Prostate gland (tissue), 2 donors: ENCODE measurements around the gene CHRNG. TPM values are rescaled to one million over a fixed set of nuclear protein-coding genes. Genes with fewer than 3 reads are reported as not detected.

Experiments used
- DNase-seq: peaks from one replicate; pipeline ENCODE4 v3.0.0-alpha.2; 2019; ENCODE audit warnings: low spot score
- H3K27ac ChIP-seq, 2 donors: fragments of 200-600 bp; sonication (generic); 2 replicates each; pipeline ENCODE4 v1.5.1; 2017 to 2019
- H3K27me3 ChIP-seq: fragments of 200-600 bp; sonication (generic); replicated peaks from 2 replicates; pipeline ENCODE4 v1.5.1; 2019; ENCODE audit not compliant: insufficient read depth
- H3K36me3 ChIP-seq, 2 donors: fragments of 200-600 bp; sonication (generic); 1 replicate in 1 of 2; 2 replicates in 1 of 2; pipeline versions ENCODE4 v1.5.1 to v1.8.1; 2017 to 2019
- H3K4me1 ChIP-seq: fragments of 200-600 bp; sonication (generic); replicated peaks from 2 replicates; pipeline ENCODE4 v1.5.1; 2019
- H3K4me3 ChIP-seq, 2 donors: fragments of 200-600 bp; sonication (generic); 2 replicates each; pipeline ENCODE4 v1.5.1; 2017 to 2019
- H3K9me3 ChIP-seq: fragments of 200-600 bp; sonication (generic); 2 replicates; pipeline ENCODE4 v1.5.1; 2017
- CTCF ChIP-seq, 4 experiments: fragments of 200-600 bp in 2 of 4; fragments of 450-650 bp in 2 of 4; sonication (generic) in 2 of 4; IDR thresholded peaks; 1 replicate in 3 of 4; 2 replicates in 1 of 4; pipeline ENCODE4 v1.5.1; 2016 to 2019; ENCODE audit warnings: antibody characterized with exemption in 4 of 4, mild to moderate bottlenecking in 2 of 4, moderate library complexity in 2 of 4
- POLR2A ChIP-seq: fragments of 450-650 bp; IDR thresholded peaks from one replicate; pipeline ENCODE4 v1.6.1; 2016; ENCODE audit warnings: antibody characterized with exemption, mild to moderate bottlenecking
- POLR2AphosphoS5 ChIP-seq: sonication (generic); formaldehyde crosslinking; IDR thresholded peaks from one replicate; pipeline ENCODE4 v1.6.1; 2017; ENCODE audit warnings: antibody characterized with exemption
- WGBS: methylation state at CpG from one replicate; pipeline ENCODE4 v1.1.5; 2018; 5-methylcytosine and 5-hydroxymethylcytosine counted together
- intact Hi-C: fragments of 100-400 bp; cut with DNase I; formaldehyde crosslinking; loops from one replicate; pipeline ENCODE4 v1.14.2; 2022
- total RNA-seq, 2 donors: library from RNA; depleted of rRNA; stranded (reverse); fragments of >200 nt; gene quantifications; one replicate each; pipeline ENCODE4 v1.1.0, GENCODE V29; 2016

CHRNG gene
- total RNA-seq, 2 donors from 2014 or later = not detected

- no peak for TF ChIP-seq POLR2AphosphoS5
- TF ChIP-seq POLR2A = no peak
- TF ChIP-seq CTCF (IDR thresholded peaks at IDR 0.05) = no peak
- WGBS = 6% methylated on average over 4 of the region's 16 CpGs
- Histone ChIP-seq H3K4me1 (peaks cover 9% of the 10 kb centered on the region), H3K9me3 (no peaks in the 10 kb centered on the region), H3K36me3 (no peaks in the 10 kb centered on the region), H3K27me3 (peaks cover 23% of the 10 kb centered on the region), H3K27ac (no peak overlapping the region), H3K4me3 (no peak overlapping the region)
- no peak for DNase-seq
- intact Hi-C loops = loop anchor here (5.0 kb wide), 1 partner anchor 601 kb away; no protein-coding TSS in a partner anchor
These were observed 16.1 kb upstream of the CHRNG start for GRCh38 chr2:232523402-232523681.

GRCh38 chr2:232523682-232524597 lies 15.6 kb upstream of the CHRNG start:
- intact Hi-C loops = loop anchor here (5.0 kb wide), 1 partner anchor 602 kb away; no protein-coding TSS in a partner anchor
- 4% methylated on average over 66 of the region's 75 CpGs for WGBS

GRCh38 chr2:232524771-232525170 lies 14.7 kb upstream of the CHRNG start:
- Histone ChIP-seq H3K36me3 (no peaks in the 10 kb centered on the region), H3K4me1 (peaks cover 9% of the 10 kb centered on the region), H3K4me3 (no peak overlapping the region), H3K27me3 (peaks cover 23% of the 10 kb centered on the region), H3K27ac (no peak overlapping the region), H3K9me3 (no peaks in the 10 kb centered on the region)
- WGBS = 77% methylated on average over 6 of the region's 6 CpGs
- intact Hi-C loops = loop anchor here (5.0 kb wide), 1 partner anchor 602 kb away; no protein-coding TSS in a partner anchor
- DNase-seq = no peak
- TF ChIP-seq CTCF (IDR thresholded peaks at IDR 0.05) (no peak), POLR2A (no peak), POLR2AphosphoS5 (no peak)

More at GRCh38 chr2:232523682-232524597, 15.6 kb upstream of the CHRNG start:
- Histone ChIP-seq H3K9me3 (no peaks in the 10 kb centered on the region), H3K4me3 (peak overlapping the region; percentile 5 to 7), H3K4me1 (peaks cover 9% of the 10 kb centered on the region), H3K27me3 (peaks cover 23% of the 10 kb centered on the region), H3K27ac (no peak overlapping the region), H3K36me3 (no peaks in the 10 kb centered on the region)
- DNase-seq = no peak
- TF ChIP-seq POLR2AphosphoS5 (no peak), CTCF (IDR thresholded peaks at IDR 0.05) (no peak), POLR2A (no peak)

- H3K36me3 ChIP-seq = no peaks in the 10 kb centered on the region
- intact Hi-C loops = no loop called here
- H3K27me3 ChIP-seq = peaks cover 23% of the 10 kb centered on the region
- peaks cover 9% of the 10 kb centered on the region for H3K4me1 ChIP-seq
- no peaks in the 10 kb centered on the region for H3K9me3 ChIP-seq
- TF ChIP-seq POLR2A = no peak
- no peak for TF ChIP-seq CTCF (IDR thresholded peaks at IDR 0.05)
- TF ChIP-seq POLR2AphosphoS5 = no peak
- no peak for DNase-seq
- H3K4me3 ChIP-seq = no peak overlapping the region
- 82% methylated on average over 5 of the region's 14 CpGs for WGBS
- H3K27ac ChIP-seq = no peak overlapping the region
These were observed 14.3 kb upstream of the CHRNG start for GRCh38 chr2:232525199-232525598.
